Measurements from ENCODE around the gene HADHA. TPM values are rescaled to one million over a fixed set of nuclear protein-coding genes. Genes with fewer than 3 reads are reported as not detected.
A peak's percentile ranks its signal among the peaks of the same experiment; 100 is the strongest.

HADHA gene
- total RNA-seq (2014; rRNA removed; shearing (Covaris generic); ENCODE audit: low replicate concordance): 99.9 and 113 TPM in 2 replicates

GRCh38 chr2:26244309-26245230, at the start of gene HADHA, which contains the start of gene HADHB:
TSS of gene HADHA (minus strand) at chr2:26244632. CDS start at chr2:26244596, 36 bp downstream.
TSS of gene HADHB (plus strand) at chr2:26244939. CDS start at chr2:26254255, 9,316 bp downstream.
- H4K20me1 ChIP-seq (ENCODE audit: insufficient read depth, low read depth, low read length): no peaks in the 10 kb centered on the region; the same call in 1 of the 2 replicates
- peak within 1 kb of the TSS; percentile 82 for H2AFZ ChIP-seq (ENCODE audit: low read length)
- peak; percentile 93 for DNase-seq
- H3K4me3 ChIP-seq (ENCODE audit: low read length): peak within 1 kb of the TSS; percentile 95
- peaks cover 56% of the 10 kb centered on the region for H3K4me1 ChIP-seq (ENCODE audit: low read length)
- no peaks in the 10 kb centered on the region for H3K9me2 ChIP-seq (replicated peaks; ENCODE audit: insufficient read depth, low read length)
- peak within 1 kb of the TSS; percentile 89 for H3K9ac ChIP-seq (ENCODE audit: low read length)
- no peaks in the 10 kb centered on the region for H3K36me3 ChIP-seq (ENCODE audit: insufficient read depth, low read length)
- peaks cover 96% of the 10 kb centered on the region for H3K79me2 ChIP-seq (ENCODE audit: low read length)
- no peaks in the 10 kb centered on the region for H3K27me3 ChIP-seq (ENCODE audit: low read length)
- peak within 1 kb of the TSS; percentile 81 for H3K27ac ChIP-seq (ENCODE audit: low read length)
- H3K4me2 ChIP-seq (ENCODE audit: low read depth, low read length, poor library complexity, severe bottlenecking): peak within 1 kb of the TSS; percentile 95
- no peaks in the 10 kb centered on the region for H3K9me3 ChIP-seq (ENCODE audit: low read length)

GRCh38 chr2:26292646-26293045, 48.2 kb upstream of the HADHA start:
- H3K9me2 ChIP-seq (replicated peaks; ENCODE audit: insufficient read depth, low read length): no peaks in the 10 kb centered on the region
- H2AFZ ChIP-seq (ENCODE audit: low read length): no peak overlapping the region
- no peaks in the 10 kb centered on the region for H3K27me3 ChIP-seq (ENCODE audit: low read length)
- H3K9ac ChIP-seq (ENCODE audit: low read length): no peak overlapping the region
- H3K9me3 ChIP-seq (ENCODE audit: low read length): no peaks in the 10 kb centered on the region
- H3K4me1 ChIP-seq (ENCODE audit: low read length): no peaks in the 10 kb centered on the region
- H3K79me2 ChIP-seq (ENCODE audit: low read length): no peaks in the 10 kb centered on the region
- H3K27ac ChIP-seq (ENCODE audit: low read length): no peak overlapping the region
- no peaks in the 10 kb centered on the region for H4K20me1 ChIP-seq (ENCODE audit: insufficient read depth, low read depth, low read length)
- H3K4me2 ChIP-seq (ENCODE audit: low read depth, low read length, poor library complexity, severe bottlenecking): no peak overlapping the region
- no peak overlapping the region for H3K4me3 ChIP-seq (ENCODE audit: low read length)
- no peak for DNase-seq
- H3K36me3 ChIP-seq (ENCODE audit: insufficient read depth, low read length): no peaks in the 10 kb centered on the region; the same call in 1 of the 2 replicates

- Histone ChIP-seq H3K27me3 (ENCODE audit: low read length) (no peaks in the 10 kb centered on the region), H2AFZ (ENCODE audit: low read length) (no peak overlapping the region), H3K36me3 (ENCODE audit: insufficient read depth, low read length) (no peaks in the 10 kb centered on the region; the same call in 1 of the 2 replicates), H3K9ac (ENCODE audit: low read length) (no peak overlapping the region), H3K4me2 (ENCODE audit: low read depth, low read length, poor library complexity, severe bottlenecking) (no peak overlapping the region), H3K27ac (ENCODE audit: low read length) (no peak overlapping the region), H3K4me1 (ENCODE audit: low read length) (no peaks in the 10 kb centered on the region), H3K4me3 (ENCODE audit: low read length) (no peak overlapping the region), H3K9me3 (ENCODE audit: low read length) (no peaks in the 10 kb centered on the region), H3K79me2 (ENCODE audit: low read length) (no peaks in the 10 kb centered on the region), H3K9me2 (replicated peaks; ENCODE audit: insufficient read depth, low read length) (no peaks in the 10 kb centered on the region), H4K20me1 (ENCODE audit: insufficient read depth, low read depth, low read length) (no peaks in the 10 kb centered on the region)
- DNase-seq: no peak
Measured at GRCh38 chr2:26290001-26290400, 45.6 kb upstream of the HADHA start.

GRCh38 chr2:26285931-26286330, 41.5 kb upstream of the HADHA start:
- Histone ChIP-seq H3K36me3 (ENCODE audit: insufficient read depth, low read length) (peaks cover 8% of the 10 kb centered on the region), H3K4me2 (ENCODE audit: low read depth, low read length, poor library complexity, severe bottlenecking) (no peak overlapping the region), H4K20me1 (ENCODE audit: insufficient read depth, low read depth, low read length) (no peaks in the 10 kb centered on the region), H3K79me2 (ENCODE audit: low read length) (no peaks in the 10 kb centered on the region), H3K4me1 (ENCODE audit: low read length) (no peaks in the 10 kb centered on the region), H3K4me3 (ENCODE audit: low read length) (no peak overlapping the region), H3K9me3 (ENCODE audit: low read length) (no peaks in the 10 kb centered on the region), H2AFZ (ENCODE audit: low read length) (no peak overlapping the region), H3K27ac (ENCODE audit: low read length) (no peak overlapping the region), H3K9ac (ENCODE audit: low read length) (no peak overlapping the region), H3K9me2 (replicated peaks; ENCODE audit: insufficient read depth, low read length) (no peaks in the 10 kb centered on the region), H3K27me3 (ENCODE audit: low read length) (no peaks in the 10 kb centered on the region)
- no peak for DNase-seq

GRCh38 chr2:26284132-26284531, 39.7 kb upstream of the HADHA start:
- H3K9me2 ChIP-seq (replicated peaks; ENCODE audit: insufficient read depth, low read length): no peaks in the 10 kb centered on the region
- no peaks in the 10 kb centered on the region for H3K79me2 ChIP-seq (ENCODE audit: low read length)
- no peaks in the 10 kb centered on the region for H3K27me3 ChIP-seq (ENCODE audit: low read length)
- no peak overlapping the region for H2AFZ ChIP-seq (ENCODE audit: low read length)
- no peak overlapping the region for H3K4me2 ChIP-seq (ENCODE audit: low read depth, low read length, poor library complexity, severe bottlenecking)
- no peak overlapping the region for H3K4me3 ChIP-seq (ENCODE audit: low read length)
- H3K27ac ChIP-seq (ENCODE audit: low read length): no peak overlapping the region
- H3K4me1 ChIP-seq (ENCODE audit: low read length): no peaks in the 10 kb centered on the region
- H3K36me3 ChIP-seq (ENCODE audit: insufficient read depth, low read length): peaks cover 10% of the 10 kb centered on the region
- no peaks in the 10 kb centered on the region for H3K9me3 ChIP-seq (ENCODE audit: low read length)
- H3K9ac ChIP-seq (ENCODE audit: low read length): no peak overlapping the region
- H4K20me1 ChIP-seq (ENCODE audit: insufficient read depth, low read depth, low read length): no peaks in the 10 kb centered on the region
- no peak for DNase-seq

GRCh38 chr2:26283606-26284005, 39.2 kb upstream of the HADHA start:
- Histone ChIP-seq H3K9me3 (ENCODE audit: low read length) (no peaks in the 10 kb centered on the region), H3K27ac (ENCODE audit: low read length) (no peak overlapping the region), H3K79me2 (ENCODE audit: low read length) (no peaks in the 10 kb centered on the region), H3K9me2 (replicated peaks; ENCODE audit: insufficient read depth, low read length) (no peaks in the 10 kb centered on the region), H2AFZ (ENCODE audit: low read length) (no peak overlapping the region), H3K27me3 (ENCODE audit: low read length) (no peaks in the 10 kb centered on the region), H3K4me1 (ENCODE audit: low read length) (no peaks in the 10 kb centered on the region), H4K20me1 (ENCODE audit: insufficient read depth, low read depth, low read length) (no peaks in the 10 kb centered on the region), H3K36me3 (ENCODE audit: insufficient read depth, low read length) (peaks cover 10% of the 10 kb centered on the region), H3K4me2 (ENCODE audit: low read depth, low read length, poor library complexity, severe bottlenecking) (no peak overlapping the region), H3K9ac (ENCODE audit: low read length) (no peak overlapping the region), H3K4me3 (ENCODE audit: low read length) (no peak overlapping the region)
- DNase-seq: no peak

GRCh38 chr2:26281226-26281625, 36.8 kb upstream of the HADHA start:
- H3K4me1 ChIP-seq (ENCODE audit: low read length): peaks cover 7% of the 10 kb centered on the region; the same call in 1 of the 2 replicates
- H3K27me3 ChIP-seq (ENCODE audit: low read length): no peaks in the 10 kb centered on the region
- no peak overlapping the region for H3K9ac ChIP-seq (ENCODE audit: low read length)
- H3K27ac ChIP-seq (ENCODE audit: low read length): no peak overlapping the region
- DNase-seq: no peak
- no peak overlapping the region for H3K4me2 ChIP-seq (ENCODE audit: low read depth, low read length, poor library complexity, severe bottlenecking)
- no peak overlapping the region for H2AFZ ChIP-seq (ENCODE audit: low read length)
- H3K9me2 ChIP-seq (replicated peaks; ENCODE audit: insufficient read depth, low read length): no peaks in the 10 kb centered on the region
- H3K9me3 ChIP-seq (ENCODE audit: low read length): no peaks in the 10 kb centered on the region
- no peaks in the 10 kb centered on the region for H3K79me2 ChIP-seq (ENCODE audit: low read length)
- H4K20me1 ChIP-seq (ENCODE audit: insufficient read depth, low read depth, low read length): no peaks in the 10 kb centered on the region
- peaks cover 10% of the 10 kb centered on the region; the same call in 1 of the 2 replicates for H3K36me3 ChIP-seq (ENCODE audit: insufficient read depth, low read length)
- no peak overlapping the region for H3K4me3 ChIP-seq (ENCODE audit: low read length)

GRCh38 chr2:26279886-26280285, 35.5 kb upstream of the HADHA start:
- H3K36me3 ChIP-seq (ENCODE audit: insufficient read depth, low read length): peaks cover 10% of the 10 kb centered on the region; the same call in 1 of the 2 replicates

More at GRCh38 chr2:26279886-26280285, 35.5 kb upstream of the HADHA start:
- Histone ChIP-seq H3K27me3 (ENCODE audit: low read length) (no peaks in the 10 kb centered on the region), H3K9me3 (ENCODE audit: low read length) (no peaks in the 10 kb centered on the region), H3K9ac (ENCODE audit: low read length) (no peak overlapping the region), H3K4me1 (ENCODE audit: low read length) (peaks cover 11% of the 10 kb centered on the region; the same call in 1 of the 2 replicates), H2AFZ (ENCODE audit: low read length) (no peak overlapping the region), H3K9me2 (replicated peaks; ENCODE audit: insufficient read depth, low read length) (no peaks in the 10 kb centered on the region), H4K20me1 (ENCODE audit: insufficient read depth, low read depth, low read length) (no peaks in the 10 kb centered on the region), H3K4me2 (ENCODE audit: low read depth, low read length, poor library complexity, severe bottlenecking) (no peak overlapping the region), H3K27ac (ENCODE audit: low read length) (no peak overlapping the region), H3K79me2 (ENCODE audit: low read length) (no peaks in the 10 kb centered on the region), H3K4me3 (ENCODE audit: low read length) (no peak overlapping the region)
- no peak for DNase-seq
